ENCODE results near the gene OLIG1.

GRCh38 chr21:33025106-33025488, 44.8 kb upstream of the OLIG1 start:
- TF ChIP-seq CTCF (IDR thresholded peaks at IDR 0.05) (no peak), EZH2 (IDR thresholded peaks at IDR 0.05; ENCODE audit: borderline replicate concordance, insufficient read depth, low read depth, low read length, poor library complexity, severe bottlenecking) (no peak)

Measured in B cell (primary cell).